ENCODE results near the gene PHLDB3.

GRCh38 chr19:43502419-43502976 is 2.0 kb downstream of the PHLDB3 start:
- TF ChIP-seq CTCF (IDR thresholded peaks at IDR 0.05; ENCODE audit: insufficient read depth, low read length) (no peak), SPI1 (IDR thresholded peaks at IDR 0.05; ENCODE audit: borderline replicate concordance, low read depth) (no peak), POLR2AphosphoS5 (IDR thresholded peaks at IDR 0.05; ENCODE audit: low read depth) (no peak)

Data from HL-60 (cell line).